ENCODE results near the gene GNS.

GRCh38 chr12:64716839-64717455, 42.3 kb downstream of the GNS start:
- TF ChIP-seq RFX5 (IDR thresholded peaks at IDR 0.05; ENCODE audit: low read depth, low read length) (no peak), RAD21 (IDR thresholded peaks at IDR 0.05; ENCODE audit: low read length) (no peak), CTCF (conservative IDR thresholded peaks at IDR 0.05; ENCODE audit: low read depth, low read length) (no peak), POLR2A (IDR thresholded peaks at IDR 0.05; ENCODE audit: low read depth, low read length) (no peak), SMC3 (IDR thresholded peaks at IDR 0.05; ENCODE audit: low read depth, low read length) (no peak)

All from IMR-90 (cell line).